ENCODE results near the gene PPCDC. TPM values are rescaled to one million over a fixed set of nuclear protein-coding genes. Genes with fewer than 3 reads are reported as not detected.

The PPCDC gene

GRCh38 chr15:75098404-75098803 lies 75.0 kb downstream of the PPCDC start:
- peaks cover 4% of the 10 kb centered on the region for H3K27me3 ChIP-seq (ENCODE audit: control insufficient read depth, insufficient read depth, low read length)
- no peak overlapping the region for H3K4me2 ChIP-seq (ENCODE audit: low read length)
- no peaks in the 10 kb centered on the region for H3K4me1 ChIP-seq (ENCODE audit: control insufficient read depth, insufficient read depth, low read length)
- H3K36me3 ChIP-seq (ENCODE audit: insufficient read depth, low read length) = no peaks in the 10 kb centered on the region
- H3K9me3 ChIP-seq (replicated peaks; ENCODE audit: low read length) = no peaks in the 10 kb centered on the region
- no peak overlapping the region for H3K9ac ChIP-seq (ENCODE audit: low read depth, low read length)
- no peak overlapping the region for H3K4me3 ChIP-seq (ENCODE audit: low read length)

Small RNA genes within 50 kb of the gene (small RNA-seq; reads per million reads assigned to genes)
- gene AC015720.1 (not detected), gene RF00019 (not detected)

Data from skeletal muscle satellite cell (primary cell).